OCI-LY7 (cell line): ENCODE results near the gene CA7. TPM values are rescaled to one million over a fixed set of nuclear protein-coding genes. Genes with fewer than 3 reads are reported as not detected.

Experiments
- BruUV-seq: library from RNA; stranded (reverse); fragments of 400-500 nt; replicated peaks from 2 replicates; lab custom pipeline; 2021; lab: Mats Ljungman, UMichigan
- CTCF ChIA-PET: fragments of 300-600 bp; sonication (Branson Sonifier 250); formaldehyde crosslinking; loops from one replicate; lab custom pipeline; 2022; ENCODE audit warnings: antibody characterized with exemption; ENCODE audit not compliant: unreplicated experiment; lab: Charles Lee
- POLR2A ChIA-PET: fragments of 300-600 bp; sonication (Branson Sonifier 250); formaldehyde crosslinking; loops from one replicate; lab custom pipeline; 2022; ENCODE audit warnings: antibody characterized with exemption; lab: Charles Lee
- DNase-seq: peaks from one replicate; pipeline ENCODE4 v3.0.0-alpha.2; 2015; ENCODE audit warnings: low spot score
- H2AFZ ChIP-seq: fragments of 200-600 bp; sonication (generic), shearing (Covaris generic); 2 replicates; pipeline ENCODE4 v1.6.1; 2014; ENCODE audit warnings: mild to moderate bottlenecking, antibody characterized with exemption, low read length, moderate library complexity
- H3K27ac ChIP-seq: fragments of 200-600 bp; sonication (generic); 2 replicates; pipeline ENCODE4 v1.5.1; 2014; ENCODE audit warnings: mixed run types, low read depth, mild to moderate bottlenecking, moderate library complexity, low read length, inconsistent platforms; ENCODE audit not compliant: poor library complexity, severe bottlenecking
- H3K36me3 ChIP-seq: fragments of 200-600 bp; sonication (generic); 2 replicates; pipeline ENCODE4 v1.6.1; 2014; ENCODE audit warnings: mild to moderate bottlenecking, antibody characterized with exemption, low read length, moderate library complexity, mixed read lengths; ENCODE audit not compliant: insufficient read depth
- H3K4me1 ChIP-seq: fragments of 200-600 bp; sonication (generic); 2 replicates; pipeline ENCODE4 v1.5.1; 2014; ENCODE audit warnings: mild to moderate bottlenecking, low read length; ENCODE audit not compliant: insufficient read depth, poor library complexity, severe bottlenecking
- H3K4me2 ChIP-seq: fragments of 200-600 bp; sonication (generic); 2 replicates; pipeline ENCODE4 v1.6.1; 2014; ENCODE audit warnings: mild to moderate bottlenecking, low read length
- H3K4me3 ChIP-seq: fragments of 200-600 bp; sonication (generic); 2 replicates; pipeline ENCODE4 v1.5.1; 2014; ENCODE audit warnings: mild to moderate bottlenecking, low read depth, low read length; ENCODE audit not compliant: poor library complexity, severe bottlenecking
- H3K79me2 ChIP-seq: fragments of 200-600 bp; sonication (generic); 2 replicates; pipeline ENCODE4 v1.6.1; 2016; ENCODE audit warnings: low read depth, mild to moderate bottlenecking, low read length, moderate library complexity, mixed read lengths; ENCODE audit not compliant: insufficient read depth
- H3K9me2 ChIP-seq: fragments of 200-600 bp; sonication (generic); 2 replicates; pipeline ENCODE4 v1.6.1; 2016; ENCODE audit warnings: mild to moderate bottlenecking, low read length, mixed read lengths; ENCODE audit not compliant: insufficient read depth
- H3K9me3 ChIP-seq: fragments of 200-600 bp; sonication (generic); 2 replicates; pipeline ENCODE4 v1.6.1; 2014; ENCODE audit warnings: mild to moderate bottlenecking, mixed run types, low read length, mixed read lengths
- H4K20me1 ChIP-seq: fragments of 200-600 bp; sonication (generic); 2 replicates; pipeline ENCODE4 v1.6.1; 2014; ENCODE audit warnings: mild to moderate bottlenecking, antibody characterized with exemption, low read length, moderate library complexity, mixed read lengths; ENCODE audit not compliant: insufficient read depth
- CTCF ChIP-seq: fragments of 200-600 bp; sonication (generic); conservative IDR thresholded peaks from 2 replicates; pipeline ENCODE4 v1.5.1; 2014; ENCODE audit warnings: mild to moderate bottlenecking, antibody characterized with exemption, low read length, moderate library complexity, mixed read lengths
- EZH2phosphoT487 ChIP-seq: fragments of 200-600 bp; sonication (generic); IDR thresholded peaks from 2 replicates; pipeline ENCODE4 v1.6.1; 2018; ENCODE audit warnings: low read depth, borderline replicate concordance, mild to moderate bottlenecking, mixed run types, antibody characterized with exemption, low read length, moderate library complexity, mixed read lengths
- intact Hi-C: fragments of 100-400 bp; cut with micrococcal nuclease; formaldehyde crosslinking; loops from one replicate; pipeline ENCODE4 v1.10.0; 2022; ENCODE audit not compliant: unreplicated experiment
- total RNA-seq, 2 experiments: library from RNA; depleted of rRNA in 1 of 2; stranded (reverse); fragments of >200 nt in 1 of 2; shearing (Covaris generic) in 1 of 2; gene quantifications; 2 replicates each; pipeline ENCODE4 v1.2.3, GENCODE V29; 2014 to 2022

Gene CA7
- total RNA-seq, 2 experiments from 2014 or later: not detected

- no peak overlapping the region for H2AFZ ChIP-seq
- H3K27ac ChIP-seq: no peak overlapping the region
- no peaks in the 10 kb centered on the region for H3K79me2 ChIP-seq
- no peaks in the 10 kb centered on the region for H3K36me3 ChIP-seq
- BruUV-seq: no TSS peak
- no peak overlapping the region for H3K4me2 ChIP-seq
- no peaks in the 10 kb centered on the region for H4K20me1 ChIP-seq
- H3K4me3 ChIP-seq: no peak overlapping the region
- H3K4me1 ChIP-seq: no peaks in the 10 kb centered on the region
- CTCF ChIA-PET: interaction anchor here (0.6 kb wide), 1 partner anchor 251 kb away, joined by 3 read pairs; no protein-coding TSS in a partner anchor
- no peaks in the 10 kb centered on the region for H3K9me3 ChIP-seq
- H3K9me2 ChIP-seq: no peaks in the 10 kb centered on the region
- TF ChIP-seq EZH2phosphoT487 (no peak), CTCF (no peak)
- intact Hi-C loops: no loop called here
- POLR2A ChIA-PET: interaction anchor here (1.1 kb wide), 1 partner anchor 10 kb away, joined by 3 read pairs; no protein-coding TSS in a partner anchor
- DNase-seq: no peak
Measured at GRCh38 chr16:66859397-66860068, 15.3 kb downstream of the CA7 start.

DNA sequence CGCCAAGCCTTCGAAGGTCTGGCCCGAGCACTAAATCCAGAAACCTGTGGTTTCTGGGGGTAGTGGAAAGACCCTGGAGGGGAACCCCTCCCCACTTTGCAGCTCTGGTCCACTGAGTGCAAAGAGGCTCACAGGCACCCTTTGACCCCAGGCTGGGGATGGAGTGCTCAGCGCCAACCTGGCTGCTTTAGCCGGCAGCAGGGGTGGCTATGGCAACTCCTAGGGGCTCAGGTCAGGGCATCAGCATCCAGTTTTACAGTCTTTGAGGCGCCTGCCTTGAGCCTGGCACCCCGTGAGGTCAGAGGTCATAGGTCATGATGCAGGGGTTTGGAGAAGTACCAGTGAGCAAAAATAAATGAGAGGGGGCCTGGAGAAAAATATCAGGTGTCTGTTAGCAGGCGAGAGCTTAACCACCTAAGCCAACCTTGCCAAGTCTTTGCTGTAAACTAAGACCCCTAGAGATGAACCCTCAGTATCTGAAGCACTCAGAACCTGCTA lies 17.9 kb downstream of the CA7 start:
- no peak for DNase-seq
- intact Hi-C loops: no loop called here
- no peaks in the 10 kb centered on the region for H3K9me3 ChIP-seq
- H3K4me3 ChIP-seq: no peak overlapping the region
- POLR2A ChIA-PET: interaction anchor here (1.2 kb wide), 1 partner anchor 57 kb away, joined by 3 read pairs; no protein-coding TSS in a partner anchor
- no peaks in the 10 kb centered on the region for H3K9me2 ChIP-seq
- H4K20me1 ChIP-seq: no peaks in the 10 kb centered on the region
- BruUV-seq: no TSS peak
- TF ChIP-seq EZH2phosphoT487 (no peak), CTCF (no peak)
- H3K4me1 ChIP-seq: no peaks in the 10 kb centered on the region
- H3K4me2 ChIP-seq: no peak overlapping the region
- H2AFZ ChIP-seq: no peak overlapping the region
- no peaks in the 10 kb centered on the region for H3K36me3 ChIP-seq
- no peaks in the 10 kb centered on the region for H3K79me2 ChIP-seq
- CTCF ChIA-PET: no interaction called here
- H3K27ac ChIP-seq: no peak overlapping the region

DNA sequence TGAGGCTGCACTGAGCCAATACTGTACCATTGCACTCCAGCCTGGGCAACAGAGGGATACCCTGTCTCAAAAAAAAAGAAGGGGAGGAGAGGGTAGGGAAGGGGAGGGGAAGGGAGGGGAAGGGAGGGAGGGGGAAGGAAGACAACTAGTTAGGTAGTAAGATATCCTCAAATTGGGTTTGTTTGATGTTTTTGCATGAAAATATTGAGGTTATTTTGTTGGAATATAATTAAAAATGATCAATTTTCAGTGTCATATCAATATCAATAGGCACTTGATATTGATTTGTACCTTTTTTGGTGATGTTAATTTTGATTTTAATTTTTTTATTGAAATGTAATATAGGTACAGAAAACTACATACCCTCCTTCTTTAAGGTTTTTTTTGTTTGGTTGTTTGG lies 19.5 kb downstream of the CA7 start:
- Histone ChIP-seq H3K27ac (no peak overlapping the region), H3K79me2 (no peaks in the 10 kb centered on the region), H3K9me2 (no peaks in the 10 kb centered on the region), H4K20me1 (no peaks in the 10 kb centered on the region), H3K36me3 (no peaks in the 10 kb centered on the region), H3K4me3 (no peak overlapping the region), H3K9me3 (no peaks in the 10 kb centered on the region), H3K4me1 (no peaks in the 10 kb centered on the region), H2AFZ (no peak overlapping the region), H3K4me2 (no peak overlapping the region)
- DNase-seq: no peak
- ChIA-PET CTCF (interaction anchor here (0.6 kb wide), 1 partner anchor 9 kb away, joined by 3 read pairs; no protein-coding TSS in a partner anchor), POLR2A (no interaction called here)
- BruUV-seq: no TSS peak
- intact Hi-C loops: no loop called here
- TF ChIP-seq CTCF (no peak), EZH2phosphoT487 (no peak)
